ENCODE data around the gene C19orf25. TPM values are rescaled to one million over a fixed set of nuclear protein-coding genes. Genes with fewer than 3 reads are reported as not detected.
"Not testable (repeated sequence)": the region's sequence is repeated elsewhere in the genome, so short reads cannot be mapped to it uniquely, and the experiment has no call there.

The C19orf25 gene
- total and polyA plus RNA-seq, 2 donors (not counting 1 experiment from before 2014, with no cell fraction given), result 11.2 to 24.8 TPM

GRCh38 chr19:1520203-1520780, 41.3 kb upstream of the C19orf25 start:
- Histone ChIP-seq H3K27ac (ENCODE audit: insufficient read depth, low read length) (no peak overlapping the region), H3K27me3 (ENCODE audit: control insufficient read depth, insufficient read depth, low read length) (peaks cover 20% of the 10 kb centered on the region), H4K20me1 (ENCODE audit: control insufficient read depth, extremely low read depth, insufficient read depth, low read length) (no peaks in the 10 kb centered on the region), H2AFZ (ENCODE audit: low read length) (no peak overlapping the region), H3K9ac (ENCODE audit: insufficient read depth, low read length) (no peak overlapping the region), H3K79me2 (ENCODE audit: control insufficient read depth, insufficient read depth, low read length) (no peaks in the 10 kb centered on the region), H3K36me3 (ENCODE audit: control insufficient read depth, insufficient read depth, low read length) (no peaks in the 10 kb centered on the region), H3K9me3 (ENCODE audit: control insufficient read depth, insufficient read depth, low read depth, low read length) (no peaks in the 10 kb centered on the region), H3K4me1 (ENCODE audit: control insufficient read depth, extremely low read depth, insufficient read depth, low read length) (no peaks in the 10 kb centered on the region), H3K4me2 (ENCODE audit: extremely low read depth, insufficient read depth, low read length) (no peak overlapping the region), H3K4me3 (replicated peaks in 1 of 4; ENCODE audit: control extremely low read depth in 1 of 4, insufficient read depth in 1 of 4, low read depth in 3 of 4, low read length in 4 of 4) (no peak overlapping the region)
- TF ChIP-seq CTCF (conservative IDR thresholded peaks at IDR 0.05 in 1 of 2, IDR thresholded peaks at IDR 0.05 in 1 of 2; ENCODE audit: low read depth in 1 of 2, low read length in 2 of 2) (no peak), EZH2 (IDR thresholded peaks at IDR 0.05; ENCODE audit: low read length, missing control alignments) (no peak)
- DNase-seq (ENCODE audit: low read depth in 2 of 2), result no peak

DNA sequence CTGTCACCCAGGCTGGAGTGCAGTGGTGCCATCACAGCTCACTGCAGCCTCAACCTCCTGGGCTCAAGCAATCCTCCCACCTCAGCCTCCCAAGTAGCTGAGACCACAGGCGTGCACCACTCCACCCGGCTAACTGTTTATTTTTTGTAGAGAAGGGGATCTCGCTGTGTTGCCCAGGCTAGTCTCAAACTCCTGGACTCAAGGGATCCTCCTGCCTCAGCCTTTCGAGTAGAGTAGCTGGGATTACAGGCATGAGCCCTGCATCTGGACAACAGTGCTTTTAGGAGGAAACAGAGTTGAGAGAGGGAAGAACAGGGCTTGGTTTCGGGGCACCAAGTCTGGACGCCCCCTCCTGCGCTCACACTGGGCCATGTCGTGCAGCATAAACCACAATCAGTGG, 40.8 kb upstream of the C19orf25 start:
- H3K79me2 ChIP-seq (ENCODE audit: control insufficient read depth, insufficient read depth, low read length); H2AFZ ChIP-seq (ENCODE audit: low read length); H3K4me3 ChIP-seq (replicated peaks in 1 of 4; ENCODE audit: control extremely low read depth in 1 of 4, insufficient read depth in 1 of 4, low read depth in 3 of 4, low read length in 4 of 4); H3K36me3 ChIP-seq (ENCODE audit: control insufficient read depth, insufficient read depth, low read length); DNase-seq (ENCODE audit: low read depth in 2 of 2); H3K27ac ChIP-seq (ENCODE audit: insufficient read depth, low read length); H3K9me3 ChIP-seq (ENCODE audit: control insufficient read depth, insufficient read depth, low read depth, low read length); H3K9ac ChIP-seq (ENCODE audit: insufficient read depth, low read length); H4K20me1 ChIP-seq (ENCODE audit: control insufficient read depth, extremely low read depth, insufficient read depth, low read length); H3K4me1 ChIP-seq (ENCODE audit: control insufficient read depth, extremely low read depth, insufficient read depth, low read length); H3K4me2 ChIP-seq (ENCODE audit: extremely low read depth, insufficient read depth, low read length): not testable (repeated sequence)
- H3K27me3 ChIP-seq (ENCODE audit: control insufficient read depth, insufficient read depth, low read length), result peaks cover 16% of the 10 kb centered on the region

DNA sequence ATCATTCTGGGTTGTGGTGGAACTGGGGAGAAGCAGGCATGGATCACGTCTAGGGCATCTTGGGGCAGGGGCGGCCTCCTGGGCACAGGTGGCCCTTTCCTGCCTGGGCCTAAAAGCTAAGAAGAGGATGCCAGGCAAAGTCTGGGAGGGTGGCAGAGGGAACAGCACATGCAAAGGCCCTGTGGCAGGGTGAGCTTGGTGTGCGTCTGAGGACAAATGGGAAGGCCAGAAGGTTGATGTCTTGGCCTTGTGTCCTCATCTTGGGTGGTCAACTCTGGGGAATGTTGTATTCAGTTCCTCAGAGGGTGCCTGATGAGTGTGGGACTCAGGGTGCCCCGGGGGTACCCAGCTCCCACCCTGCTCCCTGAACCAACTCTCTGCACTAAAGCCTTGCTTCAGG, 39.5 kb upstream of the C19orf25 start:
- no peak for DNase-seq (ENCODE audit: low read depth in 2 of 2)
- H4K20me1 ChIP-seq (ENCODE audit: control insufficient read depth, extremely low read depth, insufficient read depth, low read length), result no peaks in the 10 kb centered on the region
- no peaks in the 10 kb centered on the region for H3K4me1 ChIP-seq (ENCODE audit: control insufficient read depth, extremely low read depth, insufficient read depth, low read length)
- no peak overlapping the region for H3K4me2 ChIP-seq (ENCODE audit: extremely low read depth, insufficient read depth, low read length)
- H3K79me2 ChIP-seq (ENCODE audit: control insufficient read depth, insufficient read depth, low read length), result no peaks in the 10 kb centered on the region
- H3K4me3 ChIP-seq (replicated peaks in 1 of 4; ENCODE audit: control extremely low read depth in 1 of 4, insufficient read depth in 1 of 4, low read depth in 3 of 4, low read length in 4 of 4), result no peak overlapping the region
- no peak overlapping the region for H2AFZ ChIP-seq (ENCODE audit: low read length)
- H3K9ac ChIP-seq (ENCODE audit: insufficient read depth, low read length), result no peak overlapping the region
- TF ChIP-seq EZH2 (IDR thresholded peaks at IDR 0.05; ENCODE audit: low read length, missing control alignments) (no peak), CTCF (conservative IDR thresholded peaks at IDR 0.05 in 1 of 2, IDR thresholded peaks at IDR 0.05 in 1 of 2; ENCODE audit: low read depth in 1 of 2, low read length in 2 of 2) (no peak)
- peaks cover 8% of the 10 kb centered on the region for H3K27me3 ChIP-seq (ENCODE audit: control insufficient read depth, insufficient read depth, low read length)
- no peak overlapping the region for H3K27ac ChIP-seq (ENCODE audit: insufficient read depth, low read length)
- no peaks in the 10 kb centered on the region for H3K9me3 ChIP-seq (ENCODE audit: control insufficient read depth, insufficient read depth, low read depth, low read length)
- no peaks in the 10 kb centered on the region for H3K36me3 ChIP-seq (ENCODE audit: control insufficient read depth, insufficient read depth, low read length)
